Pancreas (tissue), 10 donors: ENCODE measurements around the gene MICAL3. TPM values are rescaled to one million over a fixed set of nuclear protein-coding genes. Genes with fewer than 3 reads are reported as not detected.
A peak's percentile ranks its signal among the peaks of the same experiment; 100 is the strongest.
"Not testable (repeated sequence)": the region's sequence is repeated elsewhere in the genome, so short reads cannot be mapped to it uniquely, and the experiment has no call there.

Experiments used
- ATAC-seq, 4 donors: fragments of 200-7000 bp; cut with Tn5 transposase; one replicate each; pipeline versions ENCODE4 v1.8.0 to v1.9.1; 2020; ENCODE audit warnings: mild to moderate bottlenecking in 4 of 4, moderate library complexity in 4 of 4
- DNase-seq, 6 donors: peaks; one replicate each; pipeline ENCODE4 v3.0.0-alpha.2; 2020
- FAIRE-seq: peaks from 2 replicates; lab custom pipeline; 2012; peaks lifted over from hg19 to GRCh38; lab: Jason Lieb, UNC
- H3K27ac ChIP-seq, 4 donors: fragments of 200-600 bp; sonication (generic); 1 replicate in 3 of 4; 2 replicates in 1 of 4; pipeline versions ENCODE4 v1.5.0 to v1.8.0; 2020
- H3K27me3 ChIP-seq, 4 donors: fragments of 200-600 bp; one replicate each; pipeline ENCODE4 v1.8.0; 2021
- H3K36me3 ChIP-seq, 3 donors: fragments of 200-600 bp; sonication (generic) in 1 of 3; one replicate each; pipeline versions ENCODE4 v1.5.0 to v1.8.0; 2020 to 2021
- H3K4me1 ChIP-seq, 3 donors: fragments of 200-600 bp; one replicate each; pipeline ENCODE4 v1.8.0; 2021
- H3K4me3 ChIP-seq, 4 donors: fragments of 200-600 bp; sonication (generic) in 2 of 4; one replicate each; pipeline versions ENCODE4 v1.5.0 to v1.8.0; 2020 to 2021
- H3K9me3 ChIP-seq, 4 donors: fragments of 200-600 bp; one replicate each; pipeline ENCODE4 v1.8.0; 2021
- WGBS, 2 donors: extraction: QIAGEN DNeasy Blood & Tissue Kit; methylation state at CpG; one replicate each; pipeline ENCODE4 v1.1.7; 2013; 5-methylcytosine and 5-hydroxymethylcytosine counted together
- intact Hi-C, 3 donors: fragments of 100-400 bp; cut with DNase I; formaldehyde crosslinking; loops; one replicate each; pipeline versions ENCODE4 v1.11.1 to v1.14.2; 2022
- polyA plus RNA-seq, 2 donors: library from polyadenylated mRNA; stranded (reverse); fragments of 200-250 nt; gene quantifications; one replicate each; pipeline ENCODE4 v1.2.3, GENCODE V29; 2013
- total RNA-seq, 6 donors: library from RNA; stranded (reverse); fragmentation: NEBNext Ultra II Directional in 4 of 6; extraction: Animal tissue kit (Norgen Biotek cat#: 25700) in 4 of 6; gene quantifications; one replicate each; pipeline versions ENCODE4 v1.2.1 to v1.2.4, GENCODE V29; 2021 to 2023
- TF ChIP-seq, protein P1 (sequence below), 4 donors: fragments of 200-600 bp; sonication (generic) in 3 of 4; IDR thresholded peaks; one replicate each; pipeline versions ENCODE4 v1.5.0 to v1.8.0; 2021; ENCODE audit warnings: antibody characterized with exemption in 4 of 4
- donor health status: healthy with polysubstance abuse.
- donor health status: DM: no; HTN: no; CAD: no; lungs with moderate emphysema.
- donor health status: DM: no; HTN: no; CAD: no.
- donor health status: control.
- donor health status: control.
- donor health status: Bipolar disorder and iron deficiency.
- donor health status: DM: yes; HTN: yes; CAD: no.
- donor health status: DM: no; HTN: no; CAD: no.
- donor health status: DM: no; HTN: no; CAD: no.
- donor health status: DM: yes; HTN: yes; CAD: no.

Gene MICAL3
- total and polyA plus RNA-seq, 8 donors, result 5.9 to 56.8 (median 25.5) TPM

DNA sequence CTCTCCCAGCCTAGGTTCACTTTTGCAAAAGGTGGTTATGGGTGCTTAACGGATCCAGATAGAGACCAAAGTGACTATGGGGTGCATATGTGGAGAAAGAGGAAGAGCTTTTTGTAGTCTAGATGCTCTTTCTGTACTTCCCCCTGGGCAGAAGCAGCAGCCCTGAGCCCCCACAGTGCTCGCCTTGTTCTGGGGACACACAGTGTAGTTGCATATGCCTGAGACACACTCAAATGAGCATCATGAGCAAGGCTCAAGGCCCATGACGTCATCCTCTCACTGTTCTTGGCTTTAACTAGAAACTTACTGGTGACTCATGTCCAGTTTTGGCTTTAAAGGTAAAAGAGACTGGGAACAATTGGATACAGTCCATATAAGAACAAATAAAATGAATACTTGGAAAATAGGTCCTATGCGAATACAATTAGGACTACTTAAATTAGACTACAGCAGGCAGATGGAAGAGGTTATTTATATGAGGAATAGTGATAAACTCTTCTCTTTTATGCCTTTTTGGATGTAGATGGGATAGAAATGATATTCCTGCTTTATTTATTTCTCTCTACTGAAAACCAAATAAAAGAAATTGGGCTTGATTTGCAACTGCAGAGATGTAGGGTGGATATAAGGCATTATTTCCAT is 33.3 kb upstream of the MICAL3 start:
- TF ChIP-seq, protein P1, sequence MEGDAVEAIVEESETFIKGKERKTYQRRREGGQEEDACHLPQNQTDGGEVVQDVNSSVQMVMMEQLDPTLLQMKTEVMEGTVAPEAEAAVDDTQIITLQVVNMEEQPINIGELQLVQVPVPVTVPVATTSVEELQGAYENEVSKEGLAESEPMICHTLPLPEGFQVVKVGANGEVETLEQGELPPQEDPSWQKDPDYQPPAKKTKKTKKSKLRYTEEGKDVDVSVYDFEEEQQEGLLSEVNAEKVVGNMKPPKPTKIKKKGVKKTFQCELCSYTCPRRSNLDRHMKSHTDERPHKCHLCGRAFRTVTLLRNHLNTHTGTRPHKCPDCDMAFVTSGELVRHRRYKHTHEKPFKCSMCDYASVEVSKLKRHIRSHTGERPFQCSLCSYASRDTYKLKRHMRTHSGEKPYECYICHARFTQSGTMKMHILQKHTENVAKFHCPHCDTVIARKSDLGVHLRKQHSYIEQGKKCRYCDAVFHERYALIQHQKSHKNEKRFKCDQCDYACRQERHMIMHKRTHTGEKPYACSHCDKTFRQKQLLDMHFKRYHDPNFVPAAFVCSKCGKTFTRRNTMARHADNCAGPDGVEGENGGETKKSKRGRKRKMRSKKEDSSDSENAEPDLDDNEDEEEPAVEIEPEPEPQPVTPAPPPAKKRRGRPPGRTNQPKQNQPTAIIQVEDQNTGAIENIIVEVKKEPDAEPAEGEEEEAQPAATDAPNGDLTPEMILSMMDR (IDR thresholded peaks at IDR 0.05), result no peak
- FAIRE-seq (peak; percentile 54), DNase-seq (peak in 5 of 6 donors; percentile 62 to 85 (median 82)), ATAC-seq (peak; percentile 68 to 83 (median 82))
- WGBS, 2 donors, result 62 to 64% methylated on average over 4 of the region's 4 CpGs
- intact Hi-C loops, result no loop called here
- no peaks in the 10 kb centered on the region for H3K36me3 ChIP-seq
- no peak overlapping the region for H3K4me3 ChIP-seq
- no peaks in the 10 kb centered on the region for H3K27me3 ChIP-seq
- peaks cover 13 to 40% (median 20%) of the 10 kb centered on the region in 3 donors for H3K4me1 ChIP-seq
- H3K9me3 ChIP-seq, result no peaks in the 10 kb centered on the region
- peak overlapping the region in 2 of 4 donors; percentile 80 to 87 for H3K27ac ChIP-seq

DNA sequence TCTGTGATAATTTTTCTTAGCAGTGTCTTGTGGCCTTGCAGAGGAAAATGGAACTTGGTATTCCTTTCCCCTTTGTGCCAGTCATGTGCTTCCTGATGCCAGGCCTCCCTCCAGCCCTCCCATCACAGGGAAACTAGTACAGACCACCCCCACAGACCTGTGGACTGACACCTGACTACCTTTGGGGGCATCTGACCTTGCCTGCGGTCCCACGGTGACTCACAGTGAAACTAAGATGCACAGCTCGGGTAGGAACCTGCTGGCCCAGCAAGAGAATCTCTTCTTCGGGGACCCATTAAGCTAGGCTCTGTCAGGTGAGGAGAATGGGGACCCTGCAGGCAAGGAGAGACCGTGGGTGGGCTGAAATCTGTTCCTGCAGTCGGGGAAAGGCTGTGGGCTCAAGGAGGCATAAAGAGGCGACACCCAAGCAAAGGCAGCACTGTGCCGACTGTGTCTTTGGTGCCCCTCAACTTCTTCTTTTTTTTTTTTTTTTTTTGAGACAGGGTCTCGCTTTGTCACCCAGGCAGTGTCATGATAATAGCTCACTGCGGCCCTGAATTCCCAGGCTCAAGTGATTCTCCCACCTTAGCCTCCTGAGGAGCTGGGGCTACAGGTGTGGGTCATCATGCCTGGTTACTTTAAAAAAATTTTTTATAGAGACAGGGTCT is 32.6 kb upstream of the MICAL3 start:
- H3K4me3 ChIP-seq, result no peak overlapping the region
- no peaks in the 10 kb centered on the region for H3K27me3 ChIP-seq
- intact Hi-C loops, result no loop called here
- 82 to 87% methylated on average over 10 of the region's 10 CpGs for WGBS, 2 donors
- H3K9me3 ChIP-seq, result no peaks in the 10 kb centered on the region
- TF ChIP-seq, protein P1 (IDR thresholded peaks at IDR 0.05), result no peak
- peaks cover 13 to 39% (median 20%) of the 10 kb centered on the region in 3 donors for H3K4me1 ChIP-seq
- ATAC-seq, result peak in 2 of 4 donors; percentile 22 to 27
- H3K27ac ChIP-seq, result peak overlapping the region in 3 of 4 donors; percentile 31 to 87 (median 80)
- peak in 1 of 6 donors; percentile 52 for DNase-seq
- no peak for FAIRE-seq
- H3K36me3 ChIP-seq, result no peaks in the 10 kb centered on the region

DNA sequence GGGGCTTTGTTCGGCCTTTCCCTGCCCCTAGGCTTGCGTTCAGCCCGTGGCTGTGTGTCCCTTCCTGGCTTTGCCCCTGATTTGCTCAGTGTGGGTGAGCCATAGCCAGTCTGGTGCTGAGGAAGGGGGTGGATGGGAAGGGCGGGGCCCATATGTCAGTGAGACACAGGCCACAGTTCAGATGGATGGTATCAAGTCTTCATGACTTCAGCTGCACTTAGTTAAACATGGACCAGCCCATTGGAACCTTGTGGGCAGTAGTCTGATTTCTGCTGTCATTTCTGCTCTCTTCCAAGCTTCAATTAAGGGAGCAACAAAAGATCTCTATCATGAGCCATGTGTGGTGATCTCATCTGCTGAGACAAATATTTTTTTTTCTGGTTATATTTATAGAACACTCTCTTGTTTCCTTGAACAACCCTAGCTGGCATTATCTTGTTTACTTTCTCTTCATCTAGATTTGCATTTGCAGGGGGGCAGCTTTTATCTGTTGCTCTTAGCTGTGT is 31.9 kb upstream of the MICAL3 start:
- DNase-seq, result peak in 1 of 6 donors; percentile 63
- FAIRE-seq, result no peak

DNA sequence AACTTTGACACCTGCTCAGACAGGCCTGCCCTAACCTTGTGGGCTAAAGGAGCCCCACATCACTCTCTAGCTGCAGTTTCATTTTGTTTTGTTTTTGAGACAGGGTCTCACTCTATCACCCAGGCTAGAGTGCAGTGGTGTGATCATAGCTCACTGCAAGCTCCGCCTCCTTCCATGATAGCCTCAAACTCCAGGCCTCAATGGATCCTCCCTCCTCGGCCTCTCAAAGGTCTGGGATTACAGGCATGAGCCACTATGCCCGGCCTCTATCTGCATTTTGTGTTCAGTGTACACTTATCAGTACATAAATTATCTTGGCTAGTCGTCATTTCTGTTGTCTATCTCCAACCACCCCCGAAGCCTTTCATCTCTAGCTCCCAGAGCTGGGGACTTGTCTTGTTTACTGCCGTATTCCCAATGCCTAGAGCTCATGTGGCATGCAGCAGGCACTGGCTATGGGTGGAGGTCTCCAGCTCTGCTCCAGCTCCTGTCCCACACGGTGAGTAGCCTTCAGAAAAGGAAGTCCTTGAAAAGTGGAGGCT is 31.3 kb upstream of the MICAL3 start:
- TF ChIP-seq, protein P1 (IDR thresholded peaks at IDR 0.05), result no peak
- no peaks in the 10 kb centered on the region for H3K27me3 ChIP-seq
- DNase-seq (no peak), FAIRE-seq (no peak), ATAC-seq (no peak)
- H3K9me3 ChIP-seq, result no peaks in the 10 kb centered on the region
- WGBS, 2 donors, result 72 to 75% methylated on average over 7 of the region's 7 CpGs
- H3K4me1 ChIP-seq, result peaks cover 9 to 27% (median 13%) of the 10 kb centered on the region in 3 donors
- H3K36me3 ChIP-seq, result no peaks in the 10 kb centered on the region
- no peak overlapping the region for H3K4me3 ChIP-seq
- intact Hi-C loops, result no loop called here
- H3K27ac ChIP-seq, result peak overlapping the region; percentile 31 to 87 (median 57)

More for the DNA sequence above, 31.9 kb upstream of the MICAL3 start:
- H3K4me1 ChIP-seq, result peaks cover 13 to 32% (median 19%) of the 10 kb centered on the region in 3 donors
- peak overlapping the region; percentile 31 to 87 (median 57) for H3K27ac ChIP-seq
- H3K9me3 ChIP-seq, result no peaks in the 10 kb centered on the region
- no peaks in the 10 kb centered on the region for H3K36me3 ChIP-seq
- H3K4me3 ChIP-seq, result no peak overlapping the region
- intact Hi-C loops, result no loop called here
- 63 to 85% methylated on average over 4 of the region's 4 CpGs for WGBS, 2 donors
- TF ChIP-seq, protein P1 (IDR thresholded peaks at IDR 0.05), result no peak
- peak; percentile 57 to 80 (median 68) for ATAC-seq
- H3K27me3 ChIP-seq, result no peaks in the 10 kb centered on the region

DNA sequence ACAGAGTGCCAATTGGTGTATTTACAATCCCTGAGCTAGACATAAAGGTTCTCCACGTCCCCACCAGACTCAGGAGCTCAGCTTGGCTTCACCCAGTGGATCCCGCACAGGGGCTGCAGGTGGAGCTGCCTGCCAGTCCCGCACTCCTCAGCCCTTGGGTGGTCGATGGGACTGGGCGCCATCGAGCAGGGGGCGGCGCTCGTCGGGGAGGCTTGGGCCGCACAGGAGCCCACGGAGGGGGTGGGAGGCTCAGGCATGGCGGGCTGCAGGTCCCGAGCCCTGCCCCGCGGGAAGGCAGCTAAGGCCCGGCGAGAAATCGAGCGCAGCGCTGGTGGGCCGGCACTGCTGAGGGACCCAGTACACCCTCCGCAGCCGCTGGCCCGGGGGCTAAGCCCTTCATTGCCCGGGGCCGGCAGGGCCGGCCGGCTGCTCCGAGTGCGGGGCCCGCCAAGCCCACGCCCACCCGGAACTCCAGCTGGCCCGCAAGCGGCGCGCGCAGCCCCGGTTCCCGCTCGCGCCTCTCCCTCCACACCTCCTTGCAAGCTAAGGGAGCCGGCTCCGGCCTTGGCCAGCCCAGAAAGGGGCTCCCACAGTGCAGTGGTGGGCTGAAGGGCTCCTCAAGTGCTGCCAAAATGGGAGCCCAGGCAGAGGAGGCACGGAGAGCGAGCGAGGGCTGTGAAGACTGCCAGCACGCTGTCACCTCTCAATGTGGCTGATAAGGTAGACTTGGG is 29.0 kb upstream of the MICAL3 start:
- intact Hi-C loops, ATAC-seq, DNase-seq: not testable (repeated sequence)

DNA sequence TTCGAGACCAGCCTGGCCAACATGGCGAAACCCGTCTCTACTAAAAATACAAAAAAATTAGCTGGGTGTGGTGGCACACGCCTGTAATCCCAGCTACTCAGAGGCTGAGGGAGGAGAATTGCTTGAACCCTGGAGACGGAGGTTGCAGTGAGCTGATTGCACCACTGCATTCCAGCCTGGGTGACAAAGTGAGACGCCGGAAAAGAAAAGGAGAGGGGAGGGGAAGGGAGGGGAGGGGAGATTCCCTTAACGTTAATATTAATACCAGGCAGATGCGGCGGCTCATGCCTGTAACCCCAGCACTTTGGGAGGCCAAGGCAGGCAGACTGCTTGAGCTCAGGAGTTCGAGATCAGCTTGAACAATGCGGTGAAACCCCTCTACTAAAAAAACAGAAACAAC is 26.8 kb upstream of the MICAL3 start:
- H3K9me3 ChIP-seq, H3K4me3 ChIP-seq, H3K4me1 ChIP-seq, H3K36me3 ChIP-seq, intact Hi-C loops, H3K27me3 ChIP-seq, H3K27ac ChIP-seq, ATAC-seq, FAIRE-seq: not testable (repeated sequence)
- DNase-seq, result peak in 1 of 6 donors; percentile 22
- WGBS, 2 donors, result 85 to 87% methylated on average over 12 of the region's 12 CpGs

More for the DNA sequence above, 29.0 kb upstream of the MICAL3 start:
- H3K27me3 ChIP-seq, H3K9me3 ChIP-seq, H3K36me3 ChIP-seq, FAIRE-seq, H3K27ac ChIP-seq, H3K4me3 ChIP-seq: not testable (repeated sequence)
- H3K4me1 ChIP-seq, result peaks cover 9 to 23% (median 12%) of the 10 kb centered on the region in 3 donors
- 90 to 93% methylated on average over 27 to 47 of the region's 49 CpGs for WGBS, 2 donors
